ENCODE results near the gene SCPEP1.

Gene SCPEP1

DNA sequence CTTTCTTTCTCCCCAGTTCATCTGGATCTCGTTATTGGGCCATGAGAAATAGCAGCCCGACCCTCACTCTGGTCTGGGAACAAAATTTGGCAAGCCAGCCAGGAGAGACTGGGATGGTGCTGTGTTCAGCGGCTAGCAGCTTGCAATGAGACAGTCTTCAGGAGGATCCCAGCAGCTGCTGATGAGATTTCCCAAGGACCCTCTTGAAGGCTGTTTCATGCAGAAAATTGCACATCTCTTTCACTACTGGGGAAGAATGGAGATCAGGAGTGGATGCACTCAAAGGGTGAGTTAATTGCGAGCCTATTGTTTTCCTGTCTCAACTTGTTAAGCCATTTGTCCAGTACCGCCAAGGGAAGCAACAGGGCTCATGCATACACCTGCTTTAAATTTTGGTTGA, 11.6 kb upstream of the SCPEP1 start:
- in situ Hi-C loops (cut with HindIII; ENCODE audit: low sequenced_read_pairs): no loop called here
- TF ChIP-seq, protein P1, sequence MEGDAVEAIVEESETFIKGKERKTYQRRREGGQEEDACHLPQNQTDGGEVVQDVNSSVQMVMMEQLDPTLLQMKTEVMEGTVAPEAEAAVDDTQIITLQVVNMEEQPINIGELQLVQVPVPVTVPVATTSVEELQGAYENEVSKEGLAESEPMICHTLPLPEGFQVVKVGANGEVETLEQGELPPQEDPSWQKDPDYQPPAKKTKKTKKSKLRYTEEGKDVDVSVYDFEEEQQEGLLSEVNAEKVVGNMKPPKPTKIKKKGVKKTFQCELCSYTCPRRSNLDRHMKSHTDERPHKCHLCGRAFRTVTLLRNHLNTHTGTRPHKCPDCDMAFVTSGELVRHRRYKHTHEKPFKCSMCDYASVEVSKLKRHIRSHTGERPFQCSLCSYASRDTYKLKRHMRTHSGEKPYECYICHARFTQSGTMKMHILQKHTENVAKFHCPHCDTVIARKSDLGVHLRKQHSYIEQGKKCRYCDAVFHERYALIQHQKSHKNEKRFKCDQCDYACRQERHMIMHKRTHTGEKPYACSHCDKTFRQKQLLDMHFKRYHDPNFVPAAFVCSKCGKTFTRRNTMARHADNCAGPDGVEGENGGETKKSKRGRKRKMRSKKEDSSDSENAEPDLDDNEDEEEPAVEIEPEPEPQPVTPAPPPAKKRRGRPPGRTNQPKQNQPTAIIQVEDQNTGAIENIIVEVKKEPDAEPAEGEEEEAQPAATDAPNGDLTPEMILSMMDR (IDR thresholded peaks at IDR 0.05; ENCODE audit: low read depth, low read length): no peak
- no peak overlapping the region for H3K4me3 ChIP-seq (ENCODE audit: low read depth, low read length)
- no peak for DNase-seq (ENCODE audit: low read depth, low spot score)

DNA sequence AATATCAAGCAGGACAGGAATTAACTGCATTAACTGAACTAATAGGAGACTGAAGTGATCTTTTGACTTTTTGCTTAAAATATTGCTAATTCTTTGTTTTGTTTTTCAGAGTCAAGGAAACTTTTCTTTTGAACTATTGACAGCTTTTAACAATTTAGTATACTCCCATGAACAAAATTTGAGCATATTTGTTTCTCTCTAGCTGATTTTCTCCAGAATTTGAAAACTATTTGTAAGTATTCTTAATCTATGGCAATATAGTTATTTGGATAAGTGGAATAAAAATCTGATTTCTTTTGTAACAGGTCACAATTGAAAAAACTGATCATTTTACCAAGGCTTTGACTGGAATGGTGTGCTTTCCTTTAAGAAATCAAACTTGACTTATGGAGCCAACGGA, 7.0 kb upstream of the SCPEP1 start:
- no peak overlapping the region for H3K4me3 ChIP-seq (ENCODE audit: low read depth, low read length)
- TF ChIP-seq, protein P1 (IDR thresholded peaks at IDR 0.05; ENCODE audit: low read depth, low read length): no peak
- in situ Hi-C loops (cut with HindIII; ENCODE audit: low sequenced_read_pairs): no loop called here
- DNase-seq (ENCODE audit: low read depth, low spot score): no peak

DNA sequence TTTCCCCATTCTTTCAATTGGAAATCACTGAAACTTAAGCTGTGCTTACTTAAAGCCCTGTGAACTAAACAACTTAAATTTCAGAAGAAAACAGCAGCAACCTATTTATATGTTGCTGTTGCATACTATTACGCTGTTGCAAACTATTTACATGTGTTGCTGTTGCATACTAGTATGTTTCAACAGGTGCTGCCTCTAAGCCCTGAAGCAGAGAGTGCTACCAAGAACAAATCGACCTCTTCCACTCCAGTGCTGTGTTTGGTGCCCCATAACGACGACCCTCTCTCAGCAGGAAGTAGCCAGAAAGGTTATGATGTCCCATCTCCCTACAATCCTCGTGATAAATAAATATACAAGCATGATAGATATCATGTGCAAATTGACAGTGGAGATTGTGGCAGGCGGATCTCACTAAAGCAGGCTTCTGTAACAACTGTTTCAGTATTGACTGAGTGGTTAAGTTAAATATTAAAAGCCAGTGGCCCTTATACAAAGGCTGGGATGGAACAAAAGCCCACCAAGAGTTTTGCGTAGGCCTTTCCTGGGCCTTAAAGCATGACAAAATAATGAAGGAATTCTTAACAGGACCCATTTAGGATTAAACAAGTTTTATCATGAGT, 5.7 kb upstream of the SCPEP1 start:
- in situ Hi-C loops (cut with HindIII; ENCODE audit: low sequenced_read_pairs): no loop called here
- no peak for DNase-seq (ENCODE audit: low read depth, low spot score)
- TF ChIP-seq, protein P1 (IDR thresholded peaks at IDR 0.05; ENCODE audit: low read depth, low read length): no peak
- no peak overlapping the region for H3K4me3 ChIP-seq (ENCODE audit: low read depth, low read length)

DNA sequence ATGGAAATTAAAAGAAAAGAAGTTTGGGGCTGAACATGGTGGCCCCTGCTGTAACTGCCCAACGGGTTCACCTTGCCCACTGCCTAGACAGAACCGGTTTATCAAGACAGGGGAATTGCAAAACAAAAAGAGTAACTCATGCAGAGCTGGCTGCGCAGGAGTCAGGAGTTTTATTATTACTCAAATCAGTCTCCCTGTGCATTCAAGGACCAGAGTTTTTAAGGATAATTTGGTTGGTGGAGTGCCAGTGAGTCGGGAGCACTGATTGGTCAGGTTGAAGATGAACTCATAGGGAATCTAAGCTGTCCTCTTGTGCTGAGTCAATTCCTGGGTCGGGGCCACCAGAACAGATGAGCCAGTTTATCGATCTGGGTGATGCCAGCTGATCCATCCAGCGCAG, 4.4 kb upstream of the SCPEP1 start:
- DNase-seq (ENCODE audit: low read depth, low spot score): no peak
- TF ChIP-seq, protein P1 (IDR thresholded peaks at IDR 0.05; ENCODE audit: low read depth, low read length): no peak
- no peak overlapping the region for H3K4me3 ChIP-seq (ENCODE audit: low read depth, low read length)
- in situ Hi-C loops (cut with HindIII; ENCODE audit: low sequenced_read_pairs): no loop called here

DNA sequence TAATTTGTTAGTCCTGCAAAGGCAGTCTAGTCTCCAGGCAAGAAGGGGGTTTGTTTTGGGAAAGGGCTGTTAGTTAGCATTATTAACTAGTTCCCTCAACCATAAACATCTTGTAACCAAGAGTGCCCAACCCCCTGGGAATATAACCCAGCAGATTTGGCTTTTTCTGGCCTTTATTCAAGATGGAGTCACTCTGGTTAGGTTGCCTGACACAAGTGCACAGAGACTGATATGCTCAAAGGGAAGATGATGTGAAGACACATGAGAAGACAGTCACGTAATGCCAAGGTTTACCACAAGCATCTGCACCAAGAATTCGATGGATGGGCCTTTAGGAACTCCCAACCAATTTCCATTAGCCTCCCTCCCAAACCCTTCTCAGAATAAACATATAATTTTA, 3.9 kb upstream of the SCPEP1 start:
- no peak for DNase-seq (ENCODE audit: low read depth, low spot score)
- TF ChIP-seq, protein P1 (IDR thresholded peaks at IDR 0.05; ENCODE audit: low read depth, low read length): no peak
- in situ Hi-C loops (cut with HindIII; ENCODE audit: low sequenced_read_pairs): no loop called here
- no peak overlapping the region for H3K4me3 ChIP-seq (ENCODE audit: low read depth, low read length)

DNA sequence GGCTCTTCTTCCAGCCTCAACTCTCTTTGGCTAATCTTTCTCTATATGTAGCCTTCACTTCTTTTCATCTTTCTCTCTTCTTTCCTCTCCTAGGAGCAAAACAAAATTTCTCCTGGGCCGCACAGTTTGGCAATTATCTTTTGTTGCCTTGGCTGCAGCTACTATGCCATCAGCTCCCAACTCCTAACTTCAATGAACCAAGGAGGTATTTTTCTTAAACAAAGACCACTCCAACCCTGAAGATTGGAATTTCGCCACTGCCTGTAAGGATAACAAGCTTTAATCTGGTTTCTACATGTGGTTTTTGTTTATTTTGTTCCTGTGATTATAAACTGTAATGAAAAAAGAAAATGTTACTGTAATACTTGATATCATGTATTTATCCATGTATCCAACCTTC, 2.3 kb upstream of the SCPEP1 start:
- TF ChIP-seq, protein P1 (IDR thresholded peaks at IDR 0.05; ENCODE audit: low read depth, low read length): no peak
- H3K4me3 ChIP-seq (ENCODE audit: low read depth, low read length): no peak overlapping the region
- no peak for DNase-seq (ENCODE audit: low read depth, low spot score)
- in situ Hi-C loops (cut with HindIII; ENCODE audit: low sequenced_read_pairs): no loop called here

Data from astrocyte of the spinal cord (primary cell).